ENCODE measurements around the gene EIF1B.

- no peak for TF ChIP-seq CTCF (optimal IDR thresholded peaks at IDR 0.05 in 1 of 3, IDR thresholded peaks at IDR 0.05 in 1 of 3, conservative IDR thresholded peaks at IDR 0.05 in 1 of 3; ENCODE audit: extremely low read depth in 1 of 3, insufficient read depth in 2 of 3, low read length in 3 of 3)
- TF ChIP-seq EZH2 (IDR thresholded peaks at IDR 0.05; ENCODE audit: low read length) = no peak
These were observed 22.3 kb upstream of the EIF1B start for GRCh38 chr3:40287248-40287647.
